ENCODE results near the gene USP13.
"Not testable (repeated sequence)": the region's sequence is repeated elsewhere in the genome, so short reads cannot be mapped to it uniquely, and the experiment has no call there.

USP13 gene

DNA sequence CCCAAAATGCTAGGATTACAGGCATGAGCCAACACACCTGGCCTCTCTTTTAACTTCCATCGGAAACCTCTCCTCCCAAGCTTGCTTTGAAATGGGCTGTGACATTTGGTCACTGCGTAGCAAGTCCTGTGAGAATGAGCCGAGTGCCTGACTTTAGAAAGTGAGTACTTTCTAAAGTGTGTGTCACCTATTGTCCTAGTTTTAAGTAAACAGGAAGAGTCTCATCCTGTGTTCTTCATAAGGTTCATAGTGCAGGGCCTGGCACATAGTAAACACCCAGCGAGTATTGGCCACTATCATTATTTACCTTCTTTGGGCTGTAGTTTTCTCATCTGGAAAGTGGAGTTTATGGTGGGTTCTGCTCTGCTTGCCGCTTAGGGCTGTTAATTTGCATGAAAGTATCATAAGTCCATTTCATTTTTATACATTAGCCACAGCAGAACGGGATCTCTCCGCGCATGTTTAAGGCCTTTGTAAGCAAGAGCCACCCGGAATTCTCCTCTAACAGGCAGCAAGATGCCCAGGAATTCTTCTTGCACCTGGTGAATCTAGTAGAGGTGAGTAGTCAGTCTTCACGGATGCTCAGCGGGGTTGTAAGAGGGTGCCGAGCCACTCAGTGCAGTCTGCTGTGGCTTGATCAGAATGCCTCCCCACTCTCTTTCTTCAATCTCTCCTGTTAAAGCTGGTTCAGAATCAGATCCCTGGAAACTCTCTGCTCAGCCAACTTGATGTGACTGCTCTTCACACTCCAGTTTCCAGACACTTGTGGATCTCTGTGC lies 87.2 kb downstream of the USP13 start:
- no peak for DNase-seq

GRCh38 chr3:179743913-179744312 lies 91.1 kb downstream of the USP13 start:
- no peak for DNase-seq

GRCh38 chr3:179744667-179745066 lies 91.8 kb downstream of the USP13 start:
- DNase-seq: no peak

DNA sequence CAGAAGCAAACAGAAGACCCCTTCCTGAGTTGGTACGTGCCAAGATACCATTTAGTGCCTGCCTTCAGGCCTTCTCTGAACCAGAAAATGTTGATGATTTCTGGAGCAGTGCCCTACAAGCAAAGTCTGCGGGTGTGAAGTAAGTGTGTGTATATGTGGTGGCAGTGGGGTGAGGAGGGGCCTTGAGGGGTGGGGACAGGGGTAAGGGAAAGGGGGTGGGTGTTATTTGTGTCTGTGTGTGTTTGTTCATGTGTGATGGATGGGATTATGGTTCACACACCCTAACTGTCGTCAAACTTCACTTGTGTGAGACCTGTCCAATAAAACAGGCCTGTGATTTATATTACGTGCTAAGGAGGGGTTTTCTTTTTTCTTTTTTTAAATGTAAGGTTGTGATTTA lies 92.2 kb downstream of the USP13 start:
- DNase-seq: no peak

DNA sequence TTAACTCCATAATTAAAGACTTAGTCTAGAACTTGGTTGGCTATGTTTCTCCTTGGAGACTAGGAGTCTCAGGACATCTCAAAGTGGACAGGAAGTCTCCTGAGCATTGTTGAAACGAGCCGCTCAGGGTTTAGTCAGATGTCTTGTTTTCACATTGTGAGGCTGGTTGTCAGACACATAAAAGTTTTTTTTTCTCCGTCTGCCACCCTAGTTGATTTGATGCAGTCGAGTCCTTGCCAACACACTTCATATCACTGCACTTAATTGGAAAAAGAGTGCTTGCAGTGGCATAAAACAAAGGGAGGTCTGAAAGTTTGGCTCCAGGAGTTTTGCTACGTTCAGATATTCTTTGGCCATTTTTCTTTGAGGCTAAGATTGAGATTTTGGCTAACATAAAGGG lies 92.9 kb downstream of the USP13 start:
- no peak for DNase-seq

GRCh38 chr3:179750720-179751328 lies 98.0 kb downstream of the USP13 start:
- DNase-seq: no peak

- no peak for DNase-seq
These were observed 108.1 kb downstream of the USP13 start for GRCh38 chr3:179760944-179761343.

DNA sequence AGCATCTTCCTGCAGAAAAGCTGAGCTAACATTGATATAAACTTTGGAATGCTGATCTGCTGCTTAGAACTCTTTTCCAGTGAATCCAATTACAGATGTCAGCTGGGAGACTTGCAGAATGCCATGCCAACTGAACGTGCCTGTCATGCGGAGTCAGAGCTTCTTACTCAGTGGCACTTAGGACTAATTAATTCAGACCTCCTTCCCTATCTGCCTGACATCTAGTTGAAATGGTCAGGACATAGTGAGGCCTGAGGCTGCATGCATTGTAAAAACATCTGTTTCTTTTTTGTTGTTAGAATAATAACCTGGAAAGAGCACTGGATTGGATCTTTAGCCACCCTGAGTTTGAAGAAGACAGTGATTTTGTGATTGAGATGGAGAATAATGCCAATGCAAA lies 112.6 kb downstream of the USP13 start:
- no peak for DNase-seq

- DNase-seq: no peak
These were observed 113.7 kb downstream of the USP13 start for GRCh38 chr3:179766416-179767133.

GRCh38 chr3:179768080-179768479 lies 115.2 kb downstream of the USP13 start:
- no peak for DNase-seq

GRCh38 chr3:179769411-179770247 lies 116.8 kb downstream of the USP13 start:
- no peak for DNase-seq

- no peak for DNase-seq
These were observed 119.0 kb downstream of the USP13 start for GRCh38 chr3:179771797-179772196.

GRCh38 chr3:179772297-179772696 lies 119.5 kb downstream of the USP13 start:
- DNase-seq: no peak

GRCh38 chr3:179775416-179776122 lies 122.7 kb downstream of the USP13 start:
- DNase-seq: no peak

DNA sequence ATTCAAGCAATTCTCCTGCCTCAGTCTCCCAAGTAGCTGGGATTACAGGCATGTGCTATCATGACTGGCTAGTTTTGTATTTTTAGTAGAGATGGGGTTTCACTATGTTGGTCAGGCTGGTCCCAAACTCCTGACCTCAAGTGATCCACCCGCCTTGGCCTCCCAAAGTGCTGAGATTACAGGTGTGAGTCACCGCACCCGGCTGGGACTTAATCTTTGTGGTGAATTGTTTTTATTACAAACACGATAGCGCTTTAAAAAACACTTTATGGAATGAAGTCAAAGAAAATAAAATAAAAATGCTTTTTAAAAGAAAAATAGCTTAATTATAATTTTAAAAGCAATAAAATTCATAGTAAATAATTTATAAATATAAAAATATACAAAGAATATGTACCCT lies 130.0 kb downstream of the USP13 start:
- DNase-seq: not testable (repeated sequence)

DNA sequence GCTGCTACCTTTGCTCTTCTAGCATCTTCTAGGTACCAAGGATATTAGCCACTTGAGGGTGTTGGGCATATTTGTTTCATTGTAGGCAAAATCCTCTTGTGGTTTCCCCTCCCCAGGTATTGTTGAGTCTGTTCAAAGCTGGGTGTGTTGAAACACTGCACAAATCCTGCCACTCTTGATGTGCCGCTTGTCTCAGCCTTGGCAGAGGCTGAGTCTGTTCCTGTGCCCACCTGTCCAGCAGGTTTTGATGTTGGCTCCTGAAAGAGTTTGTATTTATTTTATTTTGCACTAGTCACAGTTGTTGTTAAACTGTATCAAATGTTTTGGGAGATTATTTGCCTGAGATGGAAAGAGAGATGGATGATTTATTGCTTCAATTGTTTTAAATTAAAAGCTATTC lies 136.2 kb downstream of the USP13 start:
- DNase-seq: no peak

GRCh38 chr3:179791793-179792192 lies 139.0 kb downstream of the USP13 start:
- DNase-seq: no peak

- no peak for DNase-seq
These were observed 141.5 kb downstream of the USP13 start for GRCh38 chr3:179794355-179794754.

DNA sequence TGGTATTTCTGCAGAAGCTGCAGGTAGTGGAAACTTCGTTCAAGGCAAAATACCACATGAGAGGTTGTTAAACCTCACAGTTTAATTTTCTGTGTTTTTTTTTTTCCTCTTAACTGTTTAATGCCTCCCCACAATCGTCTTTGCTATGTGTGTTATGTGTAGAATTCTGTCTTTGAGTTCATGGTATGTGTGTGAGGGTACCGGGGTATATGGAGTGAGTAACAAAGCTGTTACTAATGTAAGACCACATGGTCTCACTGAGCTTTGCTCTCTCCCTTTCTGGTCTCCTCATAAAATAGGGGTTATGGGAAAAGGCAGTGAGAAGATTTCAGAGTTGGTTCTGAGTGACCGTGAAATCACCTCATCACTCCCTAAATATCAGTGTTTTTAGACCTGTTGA lies 143.6 kb downstream of the USP13 start:
- DNase-seq: no peak

DNA sequence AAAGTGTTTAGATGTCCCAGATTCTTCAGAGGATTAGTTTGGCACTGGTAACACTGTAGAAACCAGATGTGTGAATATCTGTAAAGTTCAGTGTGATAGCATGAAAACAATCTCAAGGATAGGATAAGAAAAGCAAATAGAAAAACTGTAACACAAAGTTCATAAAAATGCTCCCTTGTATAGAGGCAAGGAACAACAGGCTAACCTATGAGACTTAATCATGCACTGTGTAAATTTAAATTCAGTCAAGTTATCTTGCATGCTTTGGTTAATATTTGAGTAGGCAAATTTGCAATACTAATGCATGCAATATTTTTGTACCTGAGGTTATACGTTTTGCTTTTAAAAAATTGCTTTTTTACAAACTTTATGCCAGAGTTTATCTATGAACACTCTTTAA lies 144.4 kb downstream of the USP13 start:
- DNase-seq: no peak

DNA sequence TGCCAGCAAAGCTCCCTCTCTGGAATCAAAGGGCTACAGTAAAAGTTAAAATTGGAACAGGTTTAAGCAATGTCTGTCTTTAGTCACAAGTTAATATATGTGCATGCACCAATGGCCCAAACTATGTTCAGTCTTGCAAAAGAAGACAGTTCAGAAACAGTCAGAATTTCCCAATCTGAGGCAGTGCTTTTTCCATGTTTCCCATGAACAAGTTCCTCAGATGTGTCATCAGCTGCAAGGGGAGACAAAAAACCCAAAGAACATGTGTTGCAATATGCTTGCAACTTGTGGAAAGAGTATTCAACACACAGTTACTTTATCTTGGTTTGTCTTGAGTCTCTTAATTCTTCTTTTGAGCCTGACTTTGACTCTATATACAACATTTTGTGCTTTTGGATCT lies 148.4 kb downstream of the USP13 start:
- no peak for DNase-seq

DNA sequence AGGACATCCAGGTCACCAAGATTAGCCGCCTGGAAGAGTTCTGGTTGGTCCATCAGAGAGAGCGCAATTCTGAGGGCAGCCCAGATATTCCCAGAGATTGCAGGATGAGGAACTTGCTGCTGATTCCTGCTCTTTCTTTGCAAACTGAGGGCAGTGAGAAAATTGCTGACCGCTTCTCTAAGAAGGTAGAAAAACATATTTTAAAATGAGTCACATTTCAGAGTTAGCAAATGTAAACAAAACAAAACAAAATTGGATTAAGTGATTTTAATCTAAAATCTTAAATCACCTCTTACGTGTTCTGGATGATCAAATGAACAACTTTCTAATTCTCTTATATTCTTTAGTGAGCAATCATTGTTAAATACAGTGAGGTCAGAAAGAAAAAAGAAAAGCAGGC lies 149.0 kb downstream of the USP13 start:
- DNase-seq: no peak

- DNase-seq: no peak
These were observed 153.3 kb downstream of the USP13 start for GRCh38 chr3:179806177-179806576.

Data from activated naive CD4-positive, alpha-beta T cell treated with Interleukin-2 at 50 U/mL for 16 hours (primary cell).